NB4 (cell line): ENCODE measurements around the gene CTDSPL.

ENCODE experiments used
- CTCF ChIP-seq: IDR thresholded peaks from one replicate; pipeline ENCODE4 v1.5.1; 2012; ENCODE audit warnings: low read depth, low read length
- MAX ChIP-seq: IDR thresholded peaks from 2 replicates; pipeline ENCODE4 v1.6.1; 2011; ENCODE audit warnings: low read depth, low read length
- MYC ChIP-seq: IDR thresholded peaks from 2 replicates; pipeline ENCODE4 v1.6.1; 2011; ENCODE audit warnings: low read depth, low read length
- POLR2A ChIP-seq: IDR thresholded peaks from 2 replicates; pipeline ENCODE4 v1.6.1; 2011; ENCODE audit warnings: mild to moderate bottlenecking; ENCODE audit not compliant: insufficient read length; ENCODE audit errors: extremely low read depth

DNA sequence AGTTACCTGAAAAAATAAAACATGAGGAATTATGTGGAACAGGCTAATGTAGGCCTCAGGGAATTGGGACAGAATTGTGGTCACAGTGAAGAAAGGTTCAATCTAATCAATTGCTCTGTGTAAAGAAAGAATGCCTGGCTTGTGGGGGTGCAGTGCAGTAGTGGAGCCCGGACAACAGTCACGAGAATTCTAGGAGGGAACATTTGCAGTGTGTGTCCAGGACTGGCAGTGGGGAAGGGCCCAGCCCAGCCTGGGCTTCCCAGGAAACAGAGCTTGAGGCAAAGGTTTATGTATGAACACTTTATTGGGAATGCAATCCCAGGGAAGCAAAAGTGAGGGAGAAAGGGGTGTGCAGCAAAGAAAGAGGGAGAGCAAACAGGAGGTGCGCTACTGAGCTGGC, 29.2 kb upstream of the CTDSPL start:
- TF ChIP-seq POLR2A: no peak
- TF ChIP-seq CTCF: no peak
- TF ChIP-seq MAX: no peak
- no peak for TF ChIP-seq MYC
